K562 (cell line): ENCODE measurements around the gene PLPPR4. TPM values are rescaled to one million over a fixed set of nuclear protein-coding genes. Genes with fewer than 3 reads are reported as not detected.

Experiments used
- ATAC-seq: fragments of 200-7000 bp; cut with Tn5 transposase; 3 replicates; pipeline ENCODE4 v1.9.1; 2020; ENCODE audit warnings: moderate library complexity
- BruUV-seq: library from RNA; stranded (reverse); fragments of 400-500 nt; replicated peaks from 2 replicates; lab custom pipeline; 2021; lab: Mats Ljungman, UMichigan
- CTCF ChIA-PET: fragments of 300-600 bp; formaldehyde crosslinking; extraction: SDS; loops from one replicate; lab custom pipeline; 2021; ENCODE audit warnings: low intra/inter-chr PET ratio; lab: Yijun Ruan, JAX
- POLR2A ChIA-PET: fragments of 300-600, 350-650 bp; sonication (Branson Sonifier 250); formaldehyde crosslinking; extraction: SDS; loops from one replicate; lab custom pipeline; 2021; ENCODE audit warnings: antibody characterized with exemption, inconsistent platforms; lab: Yijun Ruan, JAX
- DNase-seq, 4 experiments: peaks; one replicate each; pipeline versions ENCODE4 v3.0.0 to v3.0.0-alpha.2; 2011 to 2018; ENCODE audit warnings: low spot score in 3 of 4, mixed read lengths in 3 of 4; ENCODE audit errors: extremely low read depth in 1 of 4
- FAIRE-seq: peaks from 2 replicates; lab custom pipeline; 2011; peaks lifted over from hg19 to GRCh38; lab: Jason Lieb, UNC
- H2AFZ ChIP-seq: 2 replicates; pipeline ENCODE4 v1.6.0; 2011; ENCODE audit warnings: low read depth, low read length, control low read depth, inconsistent platforms
- H3K27ac ChIP-seq: fragments of 200-600 bp; 3 replicates; pipeline ENCODE4 v1.8.0; 2011; ENCODE audit warnings: low read depth, mild to moderate bottlenecking, control low read depth, inconsistent platforms, low read length, moderate library complexity, mixed read lengths; ENCODE audit errors: extremely low read depth
- H3K27me3 ChIP-seq, 2 experiments: fragments of 300-600 bp in 1 of 2; 2 replicates in 1 of 2; 3 replicates in 1 of 2; pipeline versions ENCODE4 v1.6.0 to v1.8.0; 2011; ENCODE audit warnings: inconsistent platforms in 2 of 2, low read length in 2 of 2, mild to moderate bottlenecking in 1 of 2, mixed read lengths in 1 of 2, moderate library complexity in 1 of 2; ENCODE audit not compliant: control insufficient read depth in 2 of 2, insufficient read depth in 2 of 2
- H3K36me3 ChIP-seq: fragments of 300-600 bp; 3 replicates; pipeline ENCODE4 v1.8.0; 2011; ENCODE audit warnings: mild to moderate bottlenecking, low read length, inconsistent platforms; ENCODE audit not compliant: control insufficient read depth, insufficient read depth
- H3K4me1 ChIP-seq, 2 experiments: fragments of 200-600 bp in 1 of 2; replicated peaks in 1 of 2; 2 replicates in 1 of 2; 3 replicates in 1 of 2; pipeline versions ENCODE4 v1.5.1 to v1.8.0; 2011; ENCODE audit warnings: inconsistent platforms in 2 of 2, low read length in 2 of 2, mild to moderate bottlenecking in 1 of 2, mixed read lengths in 1 of 2, moderate library complexity in 1 of 2; ENCODE audit not compliant: control insufficient read depth in 2 of 2, insufficient read depth in 2 of 2
- H3K4me2 ChIP-seq: 2 replicates; pipeline ENCODE4 v1.6.1; 2011; ENCODE audit warnings: low read length, control low read depth, inconsistent platforms, mixed read lengths; ENCODE audit not compliant: insufficient read depth
- H3K4me3 ChIP-seq: fragments of 200-600 bp; sonication (generic), shearing (Covaris generic); 2 replicates; pipeline ENCODE4 v1.5.1; 2016; ENCODE audit warnings: control low read depth, inconsistent platforms
- H3K79me2 ChIP-seq: fragments of 200-600 bp; 3 replicates; pipeline ENCODE4 v1.8.0; 2011; ENCODE audit warnings: low read length, inconsistent platforms; ENCODE audit not compliant: control insufficient read depth, insufficient read depth
- H3K9ac ChIP-seq, 2 experiments: 2 replicates each; pipeline versions ENCODE4 v1.6.0 to v1.6.1; 2011; ENCODE audit warnings: low read depth in 2 of 2, low read length in 2 of 2, control low read depth in 1 of 2, inconsistent platforms in 1 of 2, mild to moderate bottlenecking in 1 of 2, mixed read lengths in 1 of 2; ENCODE audit not compliant: insufficient read depth in 1 of 2
- H3K9me1 ChIP-seq: one replicate; pipeline ENCODE4 v1.6.0; 2011; ENCODE audit warnings: inconsistent platforms, mild to moderate bottlenecking, low read length, moderate library complexity; ENCODE audit not compliant: control insufficient read depth, insufficient read depth
- H3K9me3 ChIP-seq: replicated peaks from 2 replicates; pipeline ENCODE4 v1.5.1; 2011; ENCODE audit warnings: low read depth, low read length, inconsistent platforms; ENCODE audit not compliant: control insufficient read depth, insufficient read depth
- H4K20me1 ChIP-seq: replicated peaks from 2 replicates; pipeline ENCODE4 v1.6.1; 2011; ENCODE audit warnings: low read length, inconsistent platforms, mixed read lengths; ENCODE audit not compliant: control insufficient read depth, insufficient read depth
- HNRNPL ChIP-seq: fragments of 200-400 bp; formaldehyde crosslinking; IDR thresholded peaks from 2 replicates; pipeline ENCODE4 v1.6.1; 2017; ENCODE audit warnings: low read depth, mild to moderate bottlenecking, low read length
- PHF8 ChIP-seq: fragments of 200-600 bp; sonication (generic); IDR thresholded peaks from 2 replicates; pipeline ENCODE4 v1.6.1; 2012; ENCODE audit warnings: mixed run types, mild to moderate bottlenecking, inconsistent platforms, low read length, moderate library complexity, borderline replicate concordance
- PRDM10 ChIP-seq: fragments of 450-650 bp; IDR thresholded peaks from 2 replicates; pipeline ENCODE4 v1.6.1; 2018; ENCODE audit not compliant: partially characterized antibody
- PTBP1 ChIP-seq: fragments of 200-400 bp; formaldehyde crosslinking; IDR thresholded peaks from 2 replicates; pipeline ENCODE4 v1.6.1; 2017; ENCODE audit warnings: low read depth, low read length
- TEAD1 ChIP-seq, 2 experiments: fragments of 450-650 bp in 1 of 2; sonication (generic) in 1 of 2; formaldehyde crosslinking; IDR thresholded peaks; 2 replicates each; pipeline versions ENCODE4 v1.4.0 to v1.8.0; 2020 to 2022; ENCODE audit warnings: mild to moderate bottlenecking in 2 of 2, missing genetic modification reagents in 1 of 2
- ZNF324 ChIP-seq: fragments of 250-450 bp; sonication (Bioruptor Pico); IDR thresholded peaks from 2 replicates; pipeline ENCODE4 v1.4.0; 2020; ENCODE audit warnings: mild to moderate bottlenecking
- WGBS: fragments of 100-300 bp; shearing (Covaris generic); methylation state at CpG from one replicate; pipeline ENCODE4 v1.1.6; 2016; ENCODE audit warnings: low coverage, mixed read lengths; ENCODE audit not compliant: insufficient coverage; ENCODE audit errors: missing lambda C conversion rate; 5-methylcytosine and 5-hydroxymethylcytosine counted together
- in situ Hi-C: fragments of 300-500 bp; cut with MboI; formaldehyde crosslinking; loops from 4 replicates; pipeline ENCODE4 v1.15.0; 2018; ENCODE audit warnings: inconsistent platforms, mixed read lengths
- intact Hi-C: fragments of 100-400 bp; cut with micrococcal nuclease; formaldehyde crosslinking; loops from 2 replicates; pipeline ENCODE4 v1.14.2; 2022
- polyA plus RNA-seq, 8 experiments: library from polyadenylated mRNA; depleted of rRNA in 4 of 8; stranded (reverse) in 5 of 8; unstranded in 3 of 8; fragments of >200 nt; fragmentation: Nextera tagmentation in 2 of 8; fragmentation: Illumina TruSeq in 1 of 8; extraction: Ambion mirVana in 2 of 8; extraction: Trizol in 1 of 8; gene quantifications; 2 replicates each; pipeline versions ENCODE4 v1.2.1 to v1.2.3, GENCODE V29; 2011 to 2014; ENCODE audit warnings: inconsistent platforms in 1 of 8, missing spikeins in 1 of 8
- total RNA-seq, 7 experiments: library from RNA; depleted of rRNA in 6 of 7; stranded (reverse); fragments of >200 nt in 6 of 7; fragmentation: Illumina TruSeq in 2 of 7; extraction: Trizol in 2 of 7; gene quantifications; 2 replicates each; pipeline versions ENCODE4 v1.2.1 to v1.2.3, GENCODE V29; 2011 to 2021; ENCODE audit warnings: low replicate concordance in 1 of 7
- TF ChIP-seq, protein P1 (sequence below), 2 experiments: IDR thresholded peaks in 1 of 2; conservative IDR thresholded peaks in 1 of 2; 2 replicates each; pipeline ENCODE4 v1.6.1; 2016; ENCODE audit warnings: low read depth in 2 of 2, mild to moderate bottlenecking in 1 of 2, missing compliant biosample characterization in 1 of 2, missing genetic modification characterization in 1 of 2, moderate library complexity in 1 of 2

PLPPR4 gene
- total and polyA plus RNA-seq, 9 of the 15 experiments (the other 6 are each of a cell fraction or from before 2014, with no cell fraction given) = not detected

DNA sequence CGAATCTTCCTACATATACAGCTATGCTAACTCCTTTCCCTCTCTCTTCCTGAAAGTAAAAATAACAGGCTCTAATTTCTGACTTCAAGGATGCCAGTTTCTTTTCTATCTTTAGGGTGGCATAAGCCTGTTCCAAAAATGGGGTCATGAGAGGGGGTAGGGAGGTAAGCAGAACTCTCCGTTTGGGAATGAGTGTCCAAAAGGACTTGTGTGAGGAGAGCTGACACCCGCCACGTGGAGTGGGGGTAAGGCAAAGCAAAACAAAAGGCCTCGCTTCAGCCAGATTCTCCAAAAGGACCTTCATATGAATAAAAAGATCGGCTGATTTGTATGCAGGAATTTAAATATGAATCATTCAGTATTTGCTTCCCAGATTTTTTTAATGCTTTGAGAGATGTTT, 28.6 kb downstream of the PLPPR4 start (continued):
- TF ChIP-seq HNRNPL = no peak
- TF ChIP-seq ZNF324 (CRISPR knock-in tag) = no peak

DNA sequence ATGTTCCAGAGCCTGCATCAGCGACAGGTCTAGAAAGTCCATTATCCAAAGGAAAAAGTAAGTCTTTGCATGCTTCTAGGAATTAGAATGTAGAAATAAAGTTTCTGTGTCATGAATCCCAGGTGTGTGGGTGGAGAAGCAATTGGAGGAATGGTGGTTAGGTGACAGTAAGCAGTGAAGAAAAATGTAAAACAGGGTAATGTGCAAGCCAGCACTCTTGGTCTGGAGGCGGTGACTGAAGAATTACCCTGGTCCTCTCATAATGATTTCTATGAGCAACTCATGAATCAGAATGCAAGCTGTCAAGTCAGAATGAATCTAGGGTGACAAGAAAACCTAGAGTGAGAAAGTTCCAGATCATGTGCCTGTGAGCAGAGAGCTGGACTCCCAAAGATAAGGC, 33.6 kb downstream of the PLPPR4 start:
- CTCF ChIA-PET = no interaction called here
- Histone ChIP-seq H3K9me3 (no peaks in the 10 kb centered on the region), H3K4me1 (no peaks in the 10 kb centered on the region), H3K4me3 (no peak overlapping the region), H2AFZ (no peak overlapping the region), H3K36me3 (no peaks in the 10 kb centered on the region), H3K27ac (no peak overlapping the region), H3K4me2 (no peak overlapping the region), H3K79me2 (no peaks in the 10 kb centered on the region), H3K9me1 (no peaks in the 10 kb centered on the region), H4K20me1 (no peaks in the 10 kb centered on the region), H3K27me3 (no peaks in the 10 kb centered on the region), H3K9ac (no peak overlapping the region)
- TF ChIP-seq, protein P1, sequence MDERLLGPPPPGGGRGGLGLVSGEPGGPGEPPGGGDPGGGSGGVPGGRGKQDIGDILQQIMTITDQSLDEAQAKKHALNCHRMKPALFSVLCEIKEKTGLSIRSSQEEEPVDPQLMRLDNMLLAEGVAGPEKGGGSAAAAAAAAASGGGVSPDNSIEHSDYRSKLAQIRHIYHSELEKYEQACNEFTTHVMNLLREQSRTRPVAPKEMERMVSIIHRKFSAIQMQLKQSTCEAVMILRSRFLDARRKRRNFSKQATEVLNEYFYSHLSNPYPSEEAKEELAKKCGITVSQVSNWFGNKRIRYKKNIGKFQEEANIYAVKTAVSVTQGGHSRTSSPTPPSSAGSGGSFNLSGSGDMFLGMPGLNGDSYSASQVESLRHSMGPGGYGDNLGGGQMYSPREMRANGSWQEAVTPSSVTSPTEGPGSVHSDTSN (CRISPR knock-in tag; IDR thresholded peaks at IDR 0.05; ENCODE audit: low read depth) = no peak
- TF ChIP-seq, protein P1 (tag; conservative IDR thresholded peaks at IDR 0.05; ENCODE audit: low read depth) = 0 out of 2 replicates have a peak, but pooled peaks have one; percentile 15
- TF ChIP-seq PRDM10 = no peak
- TF ChIP-seq TEAD1 (CRISPR knock-in tag; IDR thresholded peaks at IDR 0.05) = no peak
- TF ChIP-seq PHF8 = no peak
- no peak for TF ChIP-seq PTBP1
- no peak for DNase-seq
- WGBS = 3% methylated on average over 2 of the region's 2 CpGs
- in situ Hi-C loops (no loop called here), intact Hi-C loops (no loop called here)
- ATAC-seq = no peak
- POLR2A ChIA-PET = interaction anchor here (0.6 to 1.4 kb wide), 2 partner anchors 13 to 100 kb away, joined by 3 to 4 read pairs; no protein-coding TSS in a partner anchor
- no peak for FAIRE-seq
- no TSS peak for BruUV-seq
